CD4-positive, alpha-beta T cell treated with Interleukin-10 for 1 hour (primary cell): ENCODE measurements around the gene CDHR3.
"Not testable (repeated sequence)": the region's sequence is repeated elsewhere in the genome, so short reads cannot be mapped to it uniquely, and the experiment has no call there.

Experiments
- DNase-seq: peaks from one replicate; pipeline ENCODE4 v3.0.0-alpha.2; 2020

The CDHR3 gene

GRCh38 chr7:105963038-105963667, at the start of gene CDHR3:
Gene CDHR3 (plus strand): TSS chr7:105963264. CDS start chr7:105963319, 55 bp downstream.
- no peak for DNase-seq

- no peak for DNase-seq
Observed at GRCh38 chr7:105913947-105914346, 49.1 kb upstream of the CDHR3 start.

- DNase-seq: no peak
Observed at GRCh38 chr7:105916603-105917002, 46.5 kb upstream of the CDHR3 start.

GRCh38 chr7:105917659-105918058, 45.4 kb upstream of the CDHR3 start:
- DNase-seq: no peak

GRCh38 chr7:105920766-105921165, 42.3 kb upstream of the CDHR3 start:
- no peak for DNase-seq

GRCh38 chr7:105924945-105925344, 38.1 kb upstream of the CDHR3 start:
- peak; percentile 22 for DNase-seq

- DNase-seq: no peak
Observed at GRCh38 chr7:105926131-105926530, 36.9 kb upstream of the CDHR3 start.

- DNase-seq: no peak
Observed at GRCh38 chr7:105931179-105931578, 31.9 kb upstream of the CDHR3 start.

GRCh38 chr7:105932835-105933477, 30.1 kb upstream of the CDHR3 start:
- DNase-seq: no peak

GRCh38 chr7:105934572-105935185, 28.4 kb upstream of the CDHR3 start:
- DNase-seq: no peak

GRCh38 chr7:105935250-105935649, 27.8 kb upstream of the CDHR3 start:
- no peak for DNase-seq

- no peak for DNase-seq
Observed at GRCh38 chr7:105937411-105937810, 25.7 kb upstream of the CDHR3 start.

- DNase-seq: no peak
Observed at GRCh38 chr7:105940109-105940508, 23.0 kb upstream of the CDHR3 start.

GRCh38 chr7:105941596-105941995, 21.5 kb upstream of the CDHR3 start:
- DNase-seq: no peak

- no peak for DNase-seq
Observed at GRCh38 chr7:105943486-105943885, 19.6 kb upstream of the CDHR3 start.

GRCh38 chr7:105945848-105946247, 17.2 kb upstream of the CDHR3 start:
- DNase-seq: no peak

- no peak for DNase-seq
Observed at GRCh38 chr7:105951597-105951996, 11.5 kb upstream of the CDHR3 start.

GRCh38 chr7:105952917-105953595, 10.0 kb upstream of the CDHR3 start:
- no peak for DNase-seq

- no peak for DNase-seq
Observed at GRCh38 chr7:105954711-105955110, 8.4 kb upstream of the CDHR3 start.

GRCh38 chr7:105955651-105956466, 7.2 kb upstream of the CDHR3 start:
- not testable (repeated sequence) for DNase-seq

GRCh38 chr7:105958012-105958411, 5.1 kb upstream of the CDHR3 start:
- no peak for DNase-seq

- DNase-seq: no peak
Observed at GRCh38 chr7:105962353-105962752, 711 bp upstream of the CDHR3 start.

- DNase-seq: no peak
Observed at GRCh38 chr7:105971845-105972244, 8.8 kb downstream of the CDHR3 start.
